ENCODE results near the gene RBM47. TPM values are rescaled to one million over a fixed set of nuclear protein-coding genes. Genes with fewer than 3 reads are reported as not detected.

Gene RBM47
- total and polyA plus RNA-seq, 9 of the 15 experiments (the other 6 are each of a cell fraction or from before 2014, with no cell fraction given): 1.4 to 6.4 (median 3.3) TPM

- TF ChIP-seq MEF2A (IDR thresholded peaks at IDR 0.05; ENCODE audit: control insufficient read depth, low read depth, low read length): no peak
- no peak for TF ChIP-seq ZNF695 (CRISPR knock-in tag; IDR thresholded peaks at IDR 0.05)
- no peak for TF ChIP-seq CHD7 (IDR thresholded peaks at IDR 0.05; ENCODE audit: low read depth, low read length)
- TF ChIP-seq TAF15 (IDR thresholded peaks at IDR 0.05; ENCODE audit: low read depth, low read length): no peak
- TF ChIP-seq, protein P1, sequence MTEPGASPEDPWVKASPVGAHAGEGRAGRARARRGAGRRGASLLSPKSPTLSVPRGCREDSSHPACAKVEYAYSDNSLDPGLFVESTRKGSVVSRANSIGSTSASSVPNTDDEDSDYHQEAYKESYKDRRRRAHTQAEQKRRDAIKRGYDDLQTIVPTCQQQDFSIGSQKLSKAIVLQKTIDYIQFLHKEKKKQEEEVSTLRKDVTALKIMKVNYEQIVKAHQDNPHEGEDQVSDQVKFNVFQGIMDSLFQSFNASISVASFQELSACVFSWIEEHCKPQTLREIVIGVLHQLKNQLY (CRISPR knock-in tag; conservative IDR thresholded peaks at IDR 0.05): no peak
- TF ChIP-seq NFYB (IDR thresholded peaks at IDR 0.05; ENCODE audit: extremely low read depth, insufficient read length): no peak
- TF ChIP-seq ZNF174 (CRISPR knock-in tag; IDR thresholded peaks at IDR 0.05): no peak
- no peak for TF ChIP-seq THRAP3 (IDR thresholded peaks at IDR 0.05; ENCODE audit: borderline replicate concordance)
- TF ChIP-seq TCF7 (IDR thresholded peaks at IDR 0.05; ENCODE audit: borderline replicate concordance): no peak
- no peak for TF ChIP-seq RFX7 (CRISPR knock-in tag; IDR thresholded peaks at IDR 0.05)
- peak; percentile 46; the same call in 1 of the 2 replicates for TF ChIP-seq EP300 (IDR thresholded peaks at IDR 0.05; ENCODE audit: low read length)
- TF ChIP-seq ZNF785 (CRISPR knock-in tag; IDR thresholded peaks at IDR 0.05): no peak
- TF ChIP-seq EP400 (IDR thresholded peaks at IDR 0.05): no peak; the same call in none of the 2 replicates
- TF ChIP-seq ETV1 (tag; conservative IDR thresholded peaks at IDR 0.05; ENCODE audit: low read depth): no peak
- peak; percentile 25; the same call in 1 of the 2 replicates for TF ChIP-seq EHMT2 (IDR thresholded peaks at IDR 0.05)
- TF ChIP-seq ZNF184 (CRISPR knock-in tag; IDR thresholded peaks at IDR 0.05): no peak
- TF ChIP-seq KLF6 (CRISPR knock-in tag; IDR thresholded peaks at IDR 0.05; ENCODE audit: borderline replicate concordance): 0 out of 2 replicates have a peak, but pooled peaks have one; percentile 34
Measured at GRCh38 chr4:40525752-40526598, 103.7 kb downstream of the RBM47 start (continued).
